ENCODE measurements around the gene DLX2.

DNA sequence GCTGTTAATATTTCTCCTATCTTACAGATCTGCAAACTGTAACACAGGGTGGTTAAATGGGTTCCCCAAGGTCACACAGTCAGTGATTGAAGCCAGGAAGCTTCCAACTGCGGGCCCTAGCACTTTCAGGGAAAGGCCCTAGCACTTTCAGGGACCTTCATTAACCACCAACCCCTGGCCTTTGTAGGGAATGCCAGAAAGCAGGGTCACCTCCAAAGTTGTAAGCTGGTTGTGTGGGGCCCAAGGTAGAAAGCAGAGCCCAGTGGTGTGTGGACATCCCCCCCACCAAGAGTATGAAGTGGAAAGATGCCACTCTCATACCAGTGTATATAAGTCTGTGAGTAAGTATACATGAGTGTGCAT is 4.4 kb downstream of the DLX2 start:
- no peak for TF ChIP-seq POLR2A (IDR thresholded peaks at IDR 0.05)
- TF ChIP-seq, protein P1, sequence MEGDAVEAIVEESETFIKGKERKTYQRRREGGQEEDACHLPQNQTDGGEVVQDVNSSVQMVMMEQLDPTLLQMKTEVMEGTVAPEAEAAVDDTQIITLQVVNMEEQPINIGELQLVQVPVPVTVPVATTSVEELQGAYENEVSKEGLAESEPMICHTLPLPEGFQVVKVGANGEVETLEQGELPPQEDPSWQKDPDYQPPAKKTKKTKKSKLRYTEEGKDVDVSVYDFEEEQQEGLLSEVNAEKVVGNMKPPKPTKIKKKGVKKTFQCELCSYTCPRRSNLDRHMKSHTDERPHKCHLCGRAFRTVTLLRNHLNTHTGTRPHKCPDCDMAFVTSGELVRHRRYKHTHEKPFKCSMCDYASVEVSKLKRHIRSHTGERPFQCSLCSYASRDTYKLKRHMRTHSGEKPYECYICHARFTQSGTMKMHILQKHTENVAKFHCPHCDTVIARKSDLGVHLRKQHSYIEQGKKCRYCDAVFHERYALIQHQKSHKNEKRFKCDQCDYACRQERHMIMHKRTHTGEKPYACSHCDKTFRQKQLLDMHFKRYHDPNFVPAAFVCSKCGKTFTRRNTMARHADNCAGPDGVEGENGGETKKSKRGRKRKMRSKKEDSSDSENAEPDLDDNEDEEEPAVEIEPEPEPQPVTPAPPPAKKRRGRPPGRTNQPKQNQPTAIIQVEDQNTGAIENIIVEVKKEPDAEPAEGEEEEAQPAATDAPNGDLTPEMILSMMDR (IDR thresholded peaks at IDR 0.05): no peak

Measured in Peyer's patch (tissue), 4 donors.